D341Med (cell line): ENCODE results near the gene STYK1.
"Not testable (repeated sequence)": the region's sequence is repeated elsewhere in the genome, so short reads cannot be mapped to it uniquely, and the experiment has no call there.

ENCODE experiments used
- DNase-seq: peaks from one replicate; pipeline ENCODE4 v3.0.0; 2012; ENCODE audit warnings: low spot score

Gene STYK1

GRCh38 chr12:10688042-10688441 is 14.2 kb upstream of the STYK1 start:
- DNase-seq: no peak

- no peak for DNase-seq
These were observed 1.5 kb downstream of the STYK1 start for GRCh38 chr12:10672231-10672868.

- DNase-seq: no peak
These were observed 4.3 kb downstream of the STYK1 start for GRCh38 chr12:10669533-10669932.

- DNase-seq: no peak
These were observed 5.3 kb downstream of the STYK1 start for GRCh38 chr12:10668526-10668925.

- DNase-seq: no peak
These were observed 6.3 kb downstream of the STYK1 start for GRCh38 chr12:10667581-10667980.

- no peak for DNase-seq
These were observed 9.4 kb downstream of the STYK1 start for GRCh38 chr12:10664499-10664898.

GRCh38 chr12:10663869-10664268 is 10.0 kb downstream of the STYK1 start:
- DNase-seq: no peak

- no peak for DNase-seq
These were observed 12.5 kb downstream of the STYK1 start for GRCh38 chr12:10661338-10661737.

- DNase-seq: no peak
These were observed 19.8 kb downstream of the STYK1 start for GRCh38 chr12:10654003-10654402.

GRCh38 chr12:10652192-10652591 is 21.7 kb downstream of the STYK1 start:
- no peak for DNase-seq

- DNase-seq: not testable (repeated sequence)
These were observed 27.3 kb downstream of the STYK1 start for GRCh38 chr12:10646576-10646975.

- no peak for DNase-seq
These were observed 27.9 kb downstream of the STYK1 start for GRCh38 chr12:10645910-10646309.

GRCh38 chr12:10641735-10642500 is 31.9 kb downstream of the STYK1 start:
- no peak for DNase-seq

GRCh38 chr12:10638728-10639127 is 35.1 kb downstream of the STYK1 start:
- no peak for DNase-seq

- DNase-seq: no peak
These were observed 37.2 kb downstream of the STYK1 start for GRCh38 chr12:10636611-10637010.

GRCh38 chr12:10636124-10636523 is 37.7 kb downstream of the STYK1 start:
- no peak for DNase-seq

GRCh38 chr12:10635306-10635705 is 38.5 kb downstream of the STYK1 start:
- no peak for DNase-seq

- no peak for DNase-seq
These were observed 39.4 kb downstream of the STYK1 start for GRCh38 chr12:10634427-10634826.

GRCh38 chr12:10633541-10633940 is 40.3 kb downstream of the STYK1 start:
- DNase-seq: no peak

- DNase-seq: no peak
These were observed 41.6 kb downstream of the STYK1 start for GRCh38 chr12:10632226-10632625.

- peak; percentile 46 for DNase-seq
These were observed 49.2 kb downstream of the STYK1 start for GRCh38 chr12:10624605-10625004.

- no peak for DNase-seq
These were observed 50.7 kb downstream of the STYK1 start for GRCh38 chr12:10623131-10623530.

- no peak for DNase-seq
These were observed 52.6 kb downstream of the STYK1 start for GRCh38 chr12:10621278-10621677.
